Measurements from ENCODE around the gene TRMT112.
"Not testable (repeated sequence)": the region's sequence is repeated elsewhere in the genome, so short reads cannot be mapped to it uniquely, and the experiment has no call there.

Gene TRMT112

DNA sequence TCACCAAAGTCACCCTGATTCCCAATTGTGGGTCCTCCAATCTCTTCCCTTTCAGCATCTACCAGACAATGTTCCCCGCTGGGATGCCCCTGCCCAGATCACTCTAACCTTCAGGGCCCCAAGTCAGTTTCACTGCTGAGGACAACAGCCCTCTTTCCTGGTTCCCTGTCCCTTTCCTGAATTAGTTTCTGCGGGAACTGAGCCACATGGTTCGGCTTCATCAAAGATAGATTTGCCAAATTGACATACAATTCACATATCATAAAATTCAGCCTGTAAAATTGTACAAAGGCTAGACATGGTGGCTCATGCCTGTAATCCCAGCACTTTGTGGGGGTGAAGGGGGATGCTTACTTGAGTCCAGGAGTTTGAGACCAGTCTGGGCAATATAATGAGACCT is 10.6 kb upstream of the TRMT112 start:
- CTCF ChIA-PET = interaction anchor here (1.0 to 1.1 kb wide), 2 partner anchors 27 to 28 kb away, joined by 3 read pairs; no protein-coding TSS in a partner anchor
- no peak for DNase-seq (ENCODE audit: low read depth, low spot score)
- TF ChIP-seq CTCF (IDR thresholded peaks at IDR 0.05; ENCODE audit: insufficient read depth, low read length, missing control alignments) = no peak
- no peak overlapping the region for H3K4me3 ChIP-seq (ENCODE audit: low read depth, low read length)
- POLR2A ChIA-PET = no interaction called here

DNA sequence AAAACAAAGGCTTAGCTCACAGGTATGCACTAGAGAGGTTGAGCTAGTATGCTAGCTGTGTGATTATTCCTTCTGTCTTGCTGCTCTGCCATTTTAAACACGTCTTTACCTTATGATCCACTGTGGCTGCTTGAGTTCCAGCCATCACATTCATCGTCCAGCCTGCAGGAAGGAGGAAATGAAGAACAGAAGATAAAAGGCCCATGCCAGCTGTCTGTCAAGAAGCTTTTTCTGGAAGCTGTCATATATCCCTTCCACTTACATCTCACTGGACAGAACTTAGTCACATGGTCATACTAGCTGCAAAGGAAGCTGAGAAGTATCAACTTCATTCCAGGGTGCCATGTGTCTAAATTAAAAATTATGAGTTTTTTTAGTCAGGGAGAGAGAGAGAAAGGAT is 10.0 kb upstream of the TRMT112 start:
- DNase-seq (ENCODE audit: low read depth, low spot score) = no peak
- CTCF ChIA-PET = interaction anchor here (1.0 to 1.1 kb wide), 3 partner anchors 23 to 28 kb away, joined by 3 to 4 read pairs (median 3); no protein-coding TSS in a partner anchor
- H3K4me3 ChIP-seq (ENCODE audit: low read depth, low read length) = no peak overlapping the region
- no peak for TF ChIP-seq CTCF (IDR thresholded peaks at IDR 0.05; ENCODE audit: insufficient read depth, low read length, missing control alignments)
- POLR2A ChIA-PET = interaction anchor here (0.8 kb wide), 1 partner anchor 10 kb away, joined by 4 read pairs; the partner anchor contains the start of gene PRDX5

DNA sequence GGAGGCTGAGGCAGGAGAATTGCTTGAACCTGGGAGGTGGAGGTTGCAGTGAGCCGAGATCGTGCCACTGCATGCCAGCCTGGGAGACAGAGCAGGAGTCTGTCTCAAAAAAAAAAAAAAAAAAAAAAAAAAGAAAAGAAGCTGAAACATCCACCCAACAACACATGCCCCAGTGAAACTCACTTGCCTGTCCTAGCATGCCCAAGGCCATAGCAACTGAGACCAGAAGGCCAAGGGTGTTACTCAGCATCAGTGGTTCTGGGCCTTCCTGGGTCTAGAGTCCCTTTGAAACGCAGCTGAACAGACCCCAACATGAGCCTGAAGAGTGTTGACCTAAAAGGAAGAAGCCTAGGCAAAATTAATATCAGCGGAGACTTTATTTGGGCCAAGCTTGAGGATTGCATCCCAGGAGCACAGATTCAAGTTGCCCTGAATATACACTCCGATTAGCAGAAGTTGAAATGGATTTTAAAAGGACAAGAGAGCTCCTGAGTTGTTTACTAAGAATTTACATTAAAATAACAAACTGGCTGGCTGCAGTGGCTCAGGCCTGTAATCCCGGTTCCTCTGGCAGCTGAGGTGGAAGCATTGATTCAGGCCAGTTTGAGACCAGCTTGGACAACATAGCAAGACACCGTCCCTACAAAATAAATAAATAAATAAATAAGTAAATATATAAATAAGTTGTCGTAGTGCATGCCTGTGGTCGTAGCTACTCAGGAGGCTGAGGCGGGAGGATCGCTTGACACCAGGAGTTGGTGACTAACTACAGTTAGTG is 7.5 kb upstream of the TRMT112 start:
- POLR2A ChIA-PET = no interaction called here
- CTCF ChIA-PET = interaction anchor here (0.7 to 5.2 kb wide), 7 partner anchors 16 to 327 kb away, joined by 3 to 27 read pairs (median 3); no protein-coding TSS in a partner anchor
- H3K4me3 ChIP-seq (ENCODE audit: low read depth, low read length) = no peak overlapping the region
- DNase-seq (ENCODE audit: low read depth, low spot score) = no peak
- TF ChIP-seq CTCF (IDR thresholded peaks at IDR 0.05; ENCODE audit: insufficient read depth, low read length, missing control alignments) = no peak

DNA sequence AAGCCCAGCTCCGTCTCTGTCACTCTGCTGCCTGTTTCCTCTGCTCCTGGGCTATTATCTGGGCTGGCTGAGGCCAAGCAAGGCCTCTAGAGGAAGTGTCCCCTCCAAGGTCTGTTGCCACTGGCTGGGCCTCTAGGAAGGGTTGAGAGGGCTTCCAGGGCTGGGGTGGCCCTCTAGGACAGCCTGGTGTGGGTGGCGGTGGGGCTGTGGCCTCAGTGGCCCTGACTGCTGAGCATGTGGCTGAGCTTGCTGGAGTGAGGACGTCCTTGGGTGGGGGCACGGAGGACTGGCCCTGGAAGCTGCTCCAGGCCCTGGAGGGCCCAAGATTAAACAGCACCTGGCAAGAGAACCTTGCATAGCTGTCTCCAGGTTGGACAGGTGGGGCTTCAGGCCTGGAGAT is 6.6 kb upstream of the TRMT112 start:
- CTCF ChIA-PET = interaction anchor here (0.9 to 5.2 kb wide), 7 partner anchors 9 to 327 kb away, joined by 3 to 27 read pairs (median 4); no protein-coding TSS in a partner anchor
- POLR2A ChIA-PET; H3K4me3 ChIP-seq (ENCODE audit: low read depth, low read length); DNase-seq (ENCODE audit: low read depth, low spot score): not testable (repeated sequence)

DNA sequence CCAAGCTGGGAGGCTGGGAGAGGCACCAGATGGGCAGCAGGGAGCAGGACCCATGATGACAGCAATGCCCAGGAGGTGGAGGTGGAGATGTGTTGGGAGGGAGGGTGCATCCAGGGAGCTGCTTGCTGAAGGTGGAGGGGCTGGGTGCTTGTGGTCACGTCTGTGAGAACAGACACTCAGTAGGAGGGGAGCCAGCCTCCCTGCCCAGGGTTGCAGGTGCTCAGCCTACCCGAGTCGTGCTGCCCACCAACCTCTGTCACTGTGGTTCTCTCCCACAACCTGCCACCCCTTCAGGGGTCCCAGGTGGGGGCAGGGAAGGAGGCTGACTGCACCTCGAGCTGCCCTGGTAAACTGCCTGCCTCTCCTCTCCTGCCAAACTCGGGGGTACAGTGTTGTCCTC is 6.0 kb upstream of the TRMT112 start:
- ChIA-PET POLR2A (interaction anchor here (0.6 kb wide), 2 partner anchors 14 to 87 kb away, joined by 3 to 4 read pairs; no protein-coding TSS in a partner anchor), CTCF (interaction anchor here (1.3 to 5.2 kb wide), 5 partner anchors 10 to 73 kb away, joined by 3 to 27 read pairs (median 6); no protein-coding TSS in a partner anchor)
- DNase-seq (ENCODE audit: low read depth, low spot score) = no peak
- TF ChIP-seq CTCF (IDR thresholded peaks at IDR 0.05; ENCODE audit: insufficient read depth, low read length, missing control alignments) = no peak
- H3K4me3 ChIP-seq (ENCODE audit: low read depth, low read length) = no peak overlapping the region

DNA sequence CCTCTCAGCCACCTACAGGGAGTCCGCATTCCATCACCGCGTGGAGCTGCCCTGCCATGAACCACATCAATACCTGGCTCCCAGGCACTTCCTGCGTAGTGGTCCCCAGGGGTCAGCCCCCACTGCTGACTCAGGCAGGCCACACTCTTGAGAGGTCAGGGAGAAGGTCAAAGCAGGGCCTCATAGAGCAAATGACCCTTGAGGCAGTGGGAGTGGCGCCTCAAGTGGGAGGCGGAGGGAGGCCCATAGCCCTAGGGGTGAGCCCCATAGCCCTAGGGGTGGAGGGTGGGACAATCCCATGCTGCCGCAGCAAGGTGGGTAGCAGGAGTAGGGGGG is 5.5 kb upstream of the TRMT112 start:
- no peak overlapping the region for H3K4me3 ChIP-seq (ENCODE audit: low read depth, low read length)
- ChIA-PET CTCF (interaction anchor here (1.3 to 5.2 kb wide), 4 partner anchors 10 to 72 kb away, joined by 3 to 27 read pairs (median 14); no protein-coding TSS in a partner anchor), POLR2A (interaction anchor here (0.6 kb wide), 2 partner anchors 13 to 87 kb away, joined by 3 to 4 read pairs; no protein-coding TSS in a partner anchor)
- DNase-seq (ENCODE audit: low read depth, low spot score) = no peak
- TF ChIP-seq CTCF (IDR thresholded peaks at IDR 0.05; ENCODE audit: insufficient read depth, low read length, missing control alignments) = no peak
